Measurements from ENCODE around the gene WDCP.
A peak's percentile ranks its signal among the peaks of the same experiment; 100 is the strongest.

The WDCP gene

GRCh38 chr2:23992931-23993330 lies 54.3 kb downstream of the WDCP start:
- TF ChIP-seq CTCF (IDR thresholded peaks at IDR 0.05; ENCODE audit: control insufficient read depth, insufficient read depth, low read depth, low read length, missing control alignments): no peak
- H3K4me3 ChIP-seq (ENCODE audit: control insufficient read depth, low read depth, low read length): no peak overlapping the region
- DNase-seq (ENCODE audit: low read depth): no peak

GRCh38 chr2:23988371-23988770 lies 58.8 kb downstream of the WDCP start:
- H3K4me3 ChIP-seq (ENCODE audit: control insufficient read depth, low read depth, low read length): no peak overlapping the region
- peak; percentile 30 for TF ChIP-seq CTCF (IDR thresholded peaks at IDR 0.05; ENCODE audit: control insufficient read depth, insufficient read depth, low read depth, low read length, missing control alignments)
- DNase-seq (ENCODE audit: low read depth): no peak
